Neural cell (in vitro differentiated cells): ENCODE measurements around the gene RERGL. TPM values are rescaled to one million over a fixed set of nuclear protein-coding genes. Genes with fewer than 3 reads are reported as not detected.

Experiments
- H2AFZ ChIP-seq: fragments of 200-600, 300-800 bp; sonication (generic), shearing (Covaris generic); 2 replicates; pipeline ENCODE4 v1.6.0; 2014; ENCODE audit warnings: low read depth, mild to moderate bottlenecking, antibody characterized with exemption, low read length, moderate library complexity
- H3F3A ChIP-seq: fragments of 200-600 bp; shearing (Covaris generic); 2 replicates; pipeline ENCODE4 v1.6.1; 2016; ENCODE audit warnings: mild to moderate bottlenecking, moderate library complexity, mixed read lengths, antibody characterized with exemption, low read length; ENCODE audit not compliant: insufficient read depth, poor library complexity, severe bottlenecking
- H3K27ac ChIP-seq: fragments of 200-600, 300-800 bp; sonication (generic), shearing (Covaris generic); 2 replicates; pipeline ENCODE4 v1.5.1; 2014; ENCODE audit warnings: mild to moderate bottlenecking, low read length, moderate library complexity
- H3K27me3 ChIP-seq: fragments of 300-800, 200-600 bp; sonication (generic), shearing (Covaris generic); 2 replicates; pipeline ENCODE4 v1.6.0; 2014; ENCODE audit warnings: mild to moderate bottlenecking, low read depth, low read length, moderate library complexity; ENCODE audit not compliant: insufficient read depth
- H3K36me3 ChIP-seq: fragments of 300-800, 200-600 bp; sonication (generic), shearing (Covaris generic); 2 replicates; pipeline ENCODE4 v1.5.1; 2014; ENCODE audit warnings: mild to moderate bottlenecking, antibody characterized with exemption, low read length, moderate library complexity; ENCODE audit not compliant: insufficient read depth
- H3K4me2 ChIP-seq: fragments of 300-800, 200-600 bp; sonication (generic), shearing (Covaris generic); 2 replicates; pipeline ENCODE4 v1.6.0; 2014; ENCODE audit warnings: mild to moderate bottlenecking, low read length
- H3K4me3 ChIP-seq: fragments of 300-800, 200-600 bp; sonication (generic), shearing (Covaris generic); 2 replicates; pipeline ENCODE4 v1.5.1; 2014; ENCODE audit warnings: mild to moderate bottlenecking, low read length, moderate library complexity
- H3K79me2 ChIP-seq: fragments of 200-600 bp; shearing (Covaris generic); replicated peaks from 2 replicates; pipeline ENCODE4 v1.6.0; 2014; ENCODE audit warnings: mild to moderate bottlenecking, low read length, moderate library complexity; ENCODE audit not compliant: insufficient read depth
- H3K9ac ChIP-seq: fragments of 300-800, 200-600 bp; sonication (generic), shearing (Covaris generic); 2 replicates; pipeline ENCODE4 v1.6.1; 2016; ENCODE audit warnings: mild to moderate bottlenecking, low read length, mixed read lengths
- H3K9me2 ChIP-seq: fragments of 200-600 bp; shearing (Covaris generic); 2 replicates; pipeline ENCODE4 v1.6.1; 2016; ENCODE audit warnings: mild to moderate bottlenecking, low read length, mixed read lengths; ENCODE audit not compliant: insufficient read depth
- H3K9me3 ChIP-seq: fragments of 200-600, 300-800 bp; sonication (generic), shearing (Covaris generic); 2 replicates; pipeline ENCODE4 v1.6.1; 2016; ENCODE audit warnings: mild to moderate bottlenecking, mixed run types, low read length, moderate library complexity, mixed read lengths
- H4K20me1 ChIP-seq: fragments of 200-600 bp; shearing (Covaris generic); 2 replicates; pipeline ENCODE4 v1.6.1; 2016; ENCODE audit warnings: mild to moderate bottlenecking, mixed run types; ENCODE audit not compliant: insufficient read depth
- EP300 ChIP-seq: fragments of 450-650 bp; conservative IDR thresholded peaks from 2 replicates; pipeline ENCODE4 v1.6.1; 2014; ENCODE audit warnings: antibody characterized with exemption, mild to moderate bottlenecking, moderate library complexity; ENCODE audit not compliant: poor library complexity, severe bottlenecking
- EZH2 ChIP-seq: fragments of 200-600, 300-800 bp; shearing (Covaris generic), sonication (generic); IDR thresholded peaks from 2 replicates; pipeline ENCODE4 v1.6.1; 2014; ENCODE audit warnings: antibody characterized with exemption, low read length, borderline replicate concordance, mild to moderate bottlenecking; ENCODE audit not compliant: insufficient read depth, poor library complexity, severe bottlenecking
- MXI1 ChIP-seq: fragments of 450-650 bp; conservative IDR thresholded peaks from 2 replicates; pipeline ENCODE4 v1.6.1; 2014; ENCODE audit warnings: antibody characterized with exemption, mild to moderate bottlenecking; ENCODE audit not compliant: poor library complexity, severe bottlenecking
- POLR2AphosphoS5 ChIP-seq: IDR thresholded peaks from 2 replicates; pipeline ENCODE4 v1.6.1; 2012
- RAD21 ChIP-seq: fragments of 450-650 bp; conservative IDR thresholded peaks from 2 replicates; pipeline ENCODE4 v1.6.1; 2014; ENCODE audit warnings: antibody characterized with exemption, mild to moderate bottlenecking, moderate library complexity
- SMC3 ChIP-seq: fragments of 450-650 bp; conservative IDR thresholded peaks from 2 replicates; pipeline ENCODE4 v1.6.1; 2014; ENCODE audit warnings: antibody characterized with exemption, mild to moderate bottlenecking, moderate library complexity; ENCODE audit not compliant: poor library complexity
- TAF1 ChIP-seq: IDR thresholded peaks from 2 replicates; pipeline ENCODE4 v1.6.1; 2012; ENCODE audit warnings: low read depth
- polyA minus RNA-seq: library from RNA; depleted of rRNA, polyadenylated mRNA; stranded (reverse); fragments of >200 nt; gene quantifications from 2 replicates; pipeline ENCODE4 v1.2.3, GENCODE V29; 2014
- polyA plus RNA-seq: library from polyadenylated mRNA; depleted of rRNA; stranded (reverse); fragments of >200 nt; gene quantifications from 2 replicates; pipeline ENCODE4 v1.2.3, GENCODE V29; 2014
- TF ChIP-seq, protein P1 (sequence below): IDR thresholded peaks from 2 replicates; pipeline ENCODE4 v1.6.1; 2012; ENCODE audit warnings: borderline replicate concordance
- TF ChIP-seq, protein P2 (sequence below): fragments of 450-650 bp; IDR thresholded peaks from 2 replicates; pipeline ENCODE4 v1.5.1; 2014; ENCODE audit warnings: antibody characterized with exemption, mild to moderate bottlenecking, moderate library complexity; ENCODE audit not compliant: poor library complexity, severe bottlenecking

RERGL gene, protein sequence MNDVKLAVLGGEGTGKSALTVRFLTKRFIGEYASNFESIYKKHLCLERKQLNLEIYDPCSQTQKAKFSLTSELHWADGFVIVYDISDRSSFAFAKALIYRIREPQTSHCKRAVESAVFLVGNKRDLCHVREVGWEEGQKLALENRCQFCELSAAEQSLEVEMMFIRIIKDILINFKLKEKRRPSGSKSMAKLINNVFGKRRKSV
- 1.3 TPM in 1 of 2 replicates, not detected in the other for polyA plus RNA-seq
- not detected in 2 replicates for polyA minus RNA-seq

DNA sequence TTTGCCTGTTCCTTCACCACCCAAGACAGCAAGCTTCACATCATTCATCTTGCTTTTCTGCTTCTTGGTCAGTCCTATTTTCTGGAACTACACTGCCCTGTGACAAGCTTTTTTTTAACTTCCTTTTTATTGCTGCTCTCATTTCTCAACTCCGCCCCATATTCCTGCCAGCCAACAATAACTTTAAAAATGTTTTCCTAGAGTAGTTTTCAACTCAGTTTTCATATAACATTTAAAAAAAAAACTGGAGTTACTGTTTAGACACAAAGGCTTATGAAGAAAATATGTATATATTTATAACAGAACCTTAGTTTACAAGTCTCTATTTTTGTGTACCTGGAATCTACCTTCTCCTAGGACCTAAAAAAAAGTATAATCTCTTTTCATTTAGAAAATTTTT lies at the start of gene RERGL:
Gene RERGL (minus strand): TSS at position 101 of the 400 bp plus-strand sequence. CDS start 53 bp downstream, at position 48.
- no peak within 1 kb of the TSS for H3K9ac ChIP-seq
- H3K36me3 ChIP-seq = no peaks in the 10 kb centered on the region
- no peak within 1 kb of the TSS for H3K27ac ChIP-seq
- TF ChIP-seq, protein P1, sequence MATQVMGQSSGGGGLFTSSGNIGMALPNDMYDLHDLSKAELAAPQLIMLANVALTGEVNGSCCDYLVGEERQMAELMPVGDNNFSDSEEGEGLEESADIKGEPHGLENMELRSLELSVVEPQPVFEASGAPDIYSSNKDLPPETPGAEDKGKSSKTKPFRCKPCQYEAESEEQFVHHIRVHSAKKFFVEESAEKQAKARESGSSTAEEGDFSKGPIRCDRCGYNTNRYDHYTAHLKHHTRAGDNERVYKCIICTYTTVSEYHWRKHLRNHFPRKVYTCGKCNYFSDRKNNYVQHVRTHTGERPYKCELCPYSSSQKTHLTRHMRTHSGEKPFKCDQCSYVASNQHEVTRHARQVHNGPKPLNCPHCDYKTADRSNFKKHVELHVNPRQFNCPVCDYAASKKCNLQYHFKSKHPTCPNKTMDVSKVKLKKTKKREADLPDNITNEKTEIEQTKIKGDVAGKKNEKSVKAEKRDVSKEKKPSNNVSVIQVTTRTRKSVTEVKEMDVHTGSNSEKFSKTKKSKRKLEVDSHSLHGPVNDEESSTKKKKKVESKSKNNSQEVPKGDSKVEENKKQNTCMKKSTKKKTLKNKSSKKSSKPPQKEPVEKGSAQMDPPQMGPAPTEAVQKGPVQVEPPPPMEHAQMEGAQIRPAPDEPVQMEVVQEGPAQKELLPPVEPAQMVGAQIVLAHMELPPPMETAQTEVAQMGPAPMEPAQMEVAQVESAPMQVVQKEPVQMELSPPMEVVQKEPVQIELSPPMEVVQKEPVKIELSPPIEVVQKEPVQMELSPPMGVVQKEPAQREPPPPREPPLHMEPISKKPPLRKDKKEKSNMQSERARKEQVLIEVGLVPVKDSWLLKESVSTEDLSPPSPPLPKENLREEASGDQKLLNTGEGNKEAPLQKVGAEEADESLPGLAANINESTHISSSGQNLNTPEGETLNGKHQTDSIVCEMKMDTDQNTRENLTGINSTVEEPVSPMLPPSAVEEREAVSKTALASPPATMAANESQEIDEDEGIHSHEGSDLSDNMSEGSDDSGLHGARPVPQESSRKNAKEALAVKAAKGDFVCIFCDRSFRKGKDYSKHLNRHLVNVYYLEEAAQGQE = no peak
- TF ChIP-seq, protein P2, sequence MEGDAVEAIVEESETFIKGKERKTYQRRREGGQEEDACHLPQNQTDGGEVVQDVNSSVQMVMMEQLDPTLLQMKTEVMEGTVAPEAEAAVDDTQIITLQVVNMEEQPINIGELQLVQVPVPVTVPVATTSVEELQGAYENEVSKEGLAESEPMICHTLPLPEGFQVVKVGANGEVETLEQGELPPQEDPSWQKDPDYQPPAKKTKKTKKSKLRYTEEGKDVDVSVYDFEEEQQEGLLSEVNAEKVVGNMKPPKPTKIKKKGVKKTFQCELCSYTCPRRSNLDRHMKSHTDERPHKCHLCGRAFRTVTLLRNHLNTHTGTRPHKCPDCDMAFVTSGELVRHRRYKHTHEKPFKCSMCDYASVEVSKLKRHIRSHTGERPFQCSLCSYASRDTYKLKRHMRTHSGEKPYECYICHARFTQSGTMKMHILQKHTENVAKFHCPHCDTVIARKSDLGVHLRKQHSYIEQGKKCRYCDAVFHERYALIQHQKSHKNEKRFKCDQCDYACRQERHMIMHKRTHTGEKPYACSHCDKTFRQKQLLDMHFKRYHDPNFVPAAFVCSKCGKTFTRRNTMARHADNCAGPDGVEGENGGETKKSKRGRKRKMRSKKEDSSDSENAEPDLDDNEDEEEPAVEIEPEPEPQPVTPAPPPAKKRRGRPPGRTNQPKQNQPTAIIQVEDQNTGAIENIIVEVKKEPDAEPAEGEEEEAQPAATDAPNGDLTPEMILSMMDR = no peak
- no peak for TF ChIP-seq MXI1
- no peak for TF ChIP-seq EP300
- H2AFZ ChIP-seq = no peak within 1 kb of the TSS
- no peaks in the 10 kb centered on the region for H3K9me2 ChIP-seq
- no peaks in the 10 kb centered on the region for H3K79me2 ChIP-seq
- H3K4me2 ChIP-seq = no peak within 1 kb of the TSS
- no peaks in the 10 kb centered on the region for H3K27me3 ChIP-seq
- no peaks in the 10 kb centered on the region for H3F3A ChIP-seq
- no peak within 1 kb of the TSS for H3K4me3 ChIP-seq
- H4K20me1 ChIP-seq = no peaks in the 10 kb centered on the region
- no peaks in the 10 kb centered on the region for H3K9me3 ChIP-seq

DNA sequence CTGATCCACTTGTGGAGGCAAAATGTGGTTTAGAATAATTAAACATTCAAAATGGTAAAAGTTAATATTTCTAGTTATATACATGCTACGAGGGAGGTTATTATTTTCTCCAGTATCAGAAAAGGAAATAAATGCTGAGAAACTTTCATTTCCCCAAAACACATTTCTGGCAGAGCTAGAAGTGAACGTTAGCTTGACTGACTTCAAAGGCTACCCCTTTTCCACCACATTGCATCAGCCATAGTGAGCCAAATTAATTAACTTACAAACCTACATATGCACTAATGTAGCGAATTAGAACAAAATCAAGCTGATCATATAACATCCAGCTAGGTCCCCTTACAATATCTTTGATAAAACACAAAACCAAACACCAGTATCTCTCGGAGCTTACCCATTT lies 49.3 kb upstream of the RERGL start:
- no peak overlapping the region for H3K4me2 ChIP-seq
- H3K27me3 ChIP-seq = no peaks in the 10 kb centered on the region
- no peaks in the 10 kb centered on the region for H4K20me1 ChIP-seq
- H3K9me2 ChIP-seq = no peaks in the 10 kb centered on the region
- H3F3A ChIP-seq = no peaks in the 10 kb centered on the region
- no peak for TF ChIP-seq EP300
- no peak for TF ChIP-seq SMC3
- TF ChIP-seq, protein P1 = no peak
- TF ChIP-seq, protein P2 = no peak
- TF ChIP-seq POLR2AphosphoS5 = no peak
- TF ChIP-seq TAF1 = no peak
- TF ChIP-seq EZH2 = no peak
- no peak for TF ChIP-seq MXI1
- TF ChIP-seq RAD21 = no peak
- H2AFZ ChIP-seq = no peak overlapping the region
- H3K4me3 ChIP-seq = no peak overlapping the region
- no peak overlapping the region for H3K27ac ChIP-seq
- H3K79me2 ChIP-seq = no peaks in the 10 kb centered on the region
- no peaks in the 10 kb centered on the region for H3K9me3 ChIP-seq
- H3K9ac ChIP-seq = no peak overlapping the region
- no peaks in the 10 kb centered on the region for H3K36me3 ChIP-seq
